ENCODE results near the gene CAVIN1.
"Not testable (repeated sequence)": the region's sequence is repeated elsewhere in the genome, so short reads cannot be mapped to it uniquely, and the experiment has no call there.

The CAVIN1 gene

DNA sequence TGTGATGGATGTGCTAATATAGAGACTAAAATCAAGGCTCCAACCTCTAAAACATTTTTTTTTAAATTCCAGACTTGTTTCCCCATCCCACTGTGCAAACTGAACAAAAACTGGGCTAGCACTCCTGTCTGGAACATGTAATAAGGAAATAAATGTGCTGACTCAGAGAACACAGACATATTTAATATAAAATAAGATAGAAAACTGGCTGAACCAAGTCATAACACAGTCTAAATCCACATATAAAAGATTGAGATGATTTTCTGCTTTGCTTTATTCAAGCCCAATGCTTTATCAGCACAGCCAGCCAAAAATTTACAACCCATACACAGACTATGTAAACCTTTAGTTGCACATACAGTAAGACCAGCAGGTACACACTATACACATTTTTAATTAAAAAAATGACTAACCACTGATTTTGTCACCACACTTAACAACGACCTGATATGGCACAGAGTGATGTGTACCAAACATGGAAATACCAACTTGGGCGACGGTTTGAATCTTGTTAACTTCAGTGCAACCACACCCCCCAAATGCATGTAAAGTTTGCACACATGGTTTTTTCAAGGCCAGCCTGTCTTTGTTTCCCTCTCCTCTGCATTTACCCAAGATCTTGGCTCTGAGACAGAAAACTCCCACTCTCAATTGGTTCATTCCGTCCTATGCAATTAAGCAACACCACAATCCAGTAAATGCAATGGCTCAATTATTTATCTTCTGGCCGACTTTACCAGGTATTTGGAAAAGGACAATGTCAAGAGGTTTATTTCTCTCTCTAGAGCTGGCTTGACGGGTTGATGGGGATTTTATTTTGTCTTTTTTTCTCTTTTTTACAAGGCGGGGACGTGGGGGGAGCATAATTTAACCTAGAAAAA, 36.0 kb downstream of the CAVIN1 start:
- no peaks in the 10 kb centered on the region for H3K36me3 ChIP-seq (ENCODE audit: control insufficient read depth, insufficient read depth, low read length)
- peak overlapping the region; percentile 5 for H3K9ac ChIP-seq (ENCODE audit: low read depth, low read length)
- no peaks in the 10 kb centered on the region for H3K9me3 ChIP-seq (ENCODE audit: control insufficient read depth, insufficient read depth, low read length)
- peaks cover 7% of the 10 kb centered on the region for H3K4me1 ChIP-seq (ENCODE audit: control insufficient read depth, insufficient read depth, low read length)
- no peaks in the 10 kb centered on the region for H3K27me3 ChIP-seq (ENCODE audit: control insufficient read depth, insufficient read depth, low read length)
- peak overlapping the region; percentile 81 for H3K4me3 ChIP-seq (ENCODE audit: low read depth, low read length)

DNA sequence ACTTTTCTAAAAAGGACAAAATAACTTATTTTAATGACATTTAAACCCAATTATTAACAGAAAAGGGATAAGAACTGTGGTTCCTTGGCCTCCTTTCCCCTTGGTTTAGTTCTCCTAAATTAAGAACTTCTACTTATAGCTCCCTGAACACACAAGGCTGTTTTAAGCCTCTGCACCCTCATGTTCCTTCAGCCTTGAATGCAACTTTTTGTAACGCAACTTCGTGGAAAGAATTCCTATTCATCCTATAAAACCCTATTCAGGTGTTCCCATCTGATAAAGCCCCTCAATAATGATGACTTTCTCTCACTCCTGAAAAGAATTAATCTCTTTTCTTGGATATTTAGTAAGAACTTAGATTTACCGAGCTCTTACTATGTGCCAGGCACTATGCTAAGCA, 41.2 kb downstream of the CAVIN1 start:
- Histone ChIP-seq H3K27me3 (ENCODE audit: control insufficient read depth, insufficient read depth, low read length) (no peaks in the 10 kb centered on the region), H3K4me1 (ENCODE audit: control insufficient read depth, insufficient read depth, low read length) (peaks cover 11% of the 10 kb centered on the region), H3K4me3 (ENCODE audit: low read depth, low read length) (no peak overlapping the region), H3K36me3 (ENCODE audit: control insufficient read depth, insufficient read depth, low read length) (no peaks in the 10 kb centered on the region), H3K9ac (ENCODE audit: low read depth, low read length) (no peak overlapping the region), H3K9me3 (ENCODE audit: control insufficient read depth, insufficient read depth, low read length) (no peaks in the 10 kb centered on the region)

- no peaks in the 10 kb centered on the region for H3K9me3 ChIP-seq (ENCODE audit: control insufficient read depth, insufficient read depth, low read length)
- no peak overlapping the region for H3K4me3 ChIP-seq (ENCODE audit: low read depth, low read length)
- peaks cover 10% of the 10 kb centered on the region for H3K4me1 ChIP-seq (ENCODE audit: control insufficient read depth, insufficient read depth, low read length)
- H3K36me3 ChIP-seq (ENCODE audit: control insufficient read depth, insufficient read depth, low read length): no peaks in the 10 kb centered on the region
- no peaks in the 10 kb centered on the region for H3K27me3 ChIP-seq (ENCODE audit: control insufficient read depth, insufficient read depth, low read length)
- no peak overlapping the region for H3K9ac ChIP-seq (ENCODE audit: low read depth, low read length)
Measured at GRCh38 chr17:42380935-42381334, 42.1 kb downstream of the CAVIN1 start.

GRCh38 chr17:42378959-42379594, 44.0 kb downstream of the CAVIN1 start:
- H3K4me1 ChIP-seq (ENCODE audit: control insufficient read depth, insufficient read depth, low read length): peaks cover 17% of the 10 kb centered on the region
- no peaks in the 10 kb centered on the region for H3K27me3 ChIP-seq (ENCODE audit: control insufficient read depth, insufficient read depth, low read length)
- H3K9ac ChIP-seq (ENCODE audit: low read depth, low read length): no peak overlapping the region
- H3K36me3 ChIP-seq (ENCODE audit: control insufficient read depth, insufficient read depth, low read length): no peaks in the 10 kb centered on the region
- no peak overlapping the region for H3K4me3 ChIP-seq (ENCODE audit: low read depth, low read length)
- no peaks in the 10 kb centered on the region for H3K9me3 ChIP-seq (ENCODE audit: control insufficient read depth, insufficient read depth, low read length)

DNA sequence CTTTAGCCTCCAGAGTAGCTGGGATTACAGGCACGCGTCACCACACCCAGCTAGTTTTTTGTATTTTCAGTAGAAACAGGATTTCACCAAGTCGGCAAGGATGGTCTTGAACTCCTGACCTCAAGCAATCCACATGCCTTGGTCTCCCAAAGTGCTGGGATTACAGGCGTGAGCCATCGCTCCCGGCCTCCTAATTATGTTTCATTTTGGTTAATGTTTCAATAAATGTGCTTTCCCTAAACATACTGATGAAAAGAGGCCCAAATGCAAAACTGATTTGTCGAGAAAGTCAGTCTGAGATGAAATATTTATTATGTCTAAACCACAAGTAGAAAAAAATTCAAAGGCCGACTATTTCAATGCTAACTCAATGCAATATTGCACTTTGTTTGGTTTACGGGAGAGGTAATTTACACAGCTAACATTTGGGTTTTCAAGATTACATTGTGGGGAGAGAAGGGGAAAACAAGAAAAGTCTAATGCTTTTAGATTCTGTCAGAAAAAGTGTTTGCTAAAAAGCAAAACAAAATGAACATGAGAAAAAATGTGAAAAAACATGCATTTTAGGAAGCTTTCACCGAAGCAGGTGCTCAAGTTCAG, 44.6 kb downstream of the CAVIN1 start:
- H3K9me3 ChIP-seq (ENCODE audit: control insufficient read depth, insufficient read depth, low read length): no peaks in the 10 kb centered on the region
- H3K4me1 ChIP-seq (ENCODE audit: control insufficient read depth, insufficient read depth, low read length): peaks cover 17% of the 10 kb centered on the region
- no peaks in the 10 kb centered on the region for H3K36me3 ChIP-seq (ENCODE audit: control insufficient read depth, insufficient read depth, low read length)
- H3K4me3 ChIP-seq (ENCODE audit: low read depth, low read length): no peak overlapping the region
- no peak overlapping the region for H3K9ac ChIP-seq (ENCODE audit: low read depth, low read length)
- H3K27me3 ChIP-seq (ENCODE audit: control insufficient read depth, insufficient read depth, low read length): no peaks in the 10 kb centered on the region

DNA sequence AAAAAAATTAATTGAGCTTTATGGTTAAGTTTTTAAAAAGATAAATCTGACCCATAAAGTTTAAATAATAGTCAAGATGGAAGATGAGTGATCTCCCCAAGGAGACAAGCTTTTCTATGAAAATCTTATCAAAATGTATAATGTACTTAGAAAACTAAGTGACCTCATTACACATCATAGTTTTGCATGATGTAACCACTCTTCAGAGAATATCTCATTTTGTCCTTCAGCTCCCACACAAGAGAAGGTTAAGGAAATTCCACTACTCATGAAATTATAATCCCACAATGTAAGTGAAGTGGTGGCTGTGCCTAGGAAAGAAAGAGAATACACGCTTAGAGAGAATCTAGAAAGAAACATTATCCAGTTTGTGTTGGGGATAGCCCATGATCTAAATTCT, 49.2 kb downstream of the CAVIN1 start:
- no peaks in the 10 kb centered on the region for H3K9me3 ChIP-seq (ENCODE audit: control insufficient read depth, insufficient read depth, low read length)
- H3K9ac ChIP-seq (ENCODE audit: low read depth, low read length): no peak overlapping the region
- H3K27me3 ChIP-seq (ENCODE audit: control insufficient read depth, insufficient read depth, low read length): no peaks in the 10 kb centered on the region
- no peak overlapping the region for H3K4me3 ChIP-seq (ENCODE audit: low read depth, low read length)
- H3K4me1 ChIP-seq (ENCODE audit: control insufficient read depth, insufficient read depth, low read length): peaks cover 12% of the 10 kb centered on the region
- no peaks in the 10 kb centered on the region for H3K36me3 ChIP-seq (ENCODE audit: control insufficient read depth, insufficient read depth, low read length)

- H3K4me1 ChIP-seq (ENCODE audit: control insufficient read depth, insufficient read depth, low read length): peaks cover 16% of the 10 kb centered on the region
- no peaks in the 10 kb centered on the region for H3K36me3 ChIP-seq (ENCODE audit: control insufficient read depth, insufficient read depth, low read length)
Measured at GRCh38 chr17:42372142-42372541, 50.9 kb downstream of the CAVIN1 start.

GRCh38 chr17:42368797-42369561, 54.1 kb downstream of the CAVIN1 start:
- not testable (repeated sequence) for H3K4me3 ChIP-seq (ENCODE audit: low read depth, low read length); H3K9ac ChIP-seq (ENCODE audit: low read depth, low read length); H3K9me3 ChIP-seq (ENCODE audit: control insufficient read depth, insufficient read depth, low read length); H3K27me3 ChIP-seq (ENCODE audit: control insufficient read depth, insufficient read depth, low read length); H3K36me3 ChIP-seq (ENCODE audit: control insufficient read depth, insufficient read depth, low read length)
- H3K4me1 ChIP-seq (ENCODE audit: control insufficient read depth, insufficient read depth, low read length): peaks cover 13% of the 10 kb centered on the region

More at GRCh38 chr17:42372142-42372541, 50.9 kb downstream of the CAVIN1 start:
- H3K9me3 ChIP-seq (ENCODE audit: control insufficient read depth, insufficient read depth, low read length): no peaks in the 10 kb centered on the region
- H3K27me3 ChIP-seq (ENCODE audit: control insufficient read depth, insufficient read depth, low read length): no peaks in the 10 kb centered on the region
- H3K9ac ChIP-seq (ENCODE audit: low read depth, low read length): no peak overlapping the region
- H3K4me3 ChIP-seq (ENCODE audit: low read depth, low read length): no peak overlapping the region

- peaks cover 13% of the 10 kb centered on the region for H3K4me1 ChIP-seq (ENCODE audit: control insufficient read depth, insufficient read depth, low read length)
- not testable (repeated sequence) for H3K9ac ChIP-seq (ENCODE audit: low read depth, low read length); H3K4me3 ChIP-seq (ENCODE audit: low read depth, low read length); H3K27me3 ChIP-seq (ENCODE audit: control insufficient read depth, insufficient read depth, low read length); H3K9me3 ChIP-seq (ENCODE audit: control insufficient read depth, insufficient read depth, low read length); H3K36me3 ChIP-seq (ENCODE audit: control insufficient read depth, insufficient read depth, low read length)
Measured at GRCh38 chr17:42368310-42368709, 54.7 kb downstream of the CAVIN1 start.

- H3K4me1 ChIP-seq (ENCODE audit: control insufficient read depth, insufficient read depth, low read length): peaks cover 21% of the 10 kb centered on the region
- not testable (repeated sequence) for H3K27me3 ChIP-seq (ENCODE audit: control insufficient read depth, insufficient read depth, low read length); H3K9ac ChIP-seq (ENCODE audit: low read depth, low read length); H3K36me3 ChIP-seq (ENCODE audit: control insufficient read depth, insufficient read depth, low read length); H3K4me3 ChIP-seq (ENCODE audit: low read depth, low read length); H3K9me3 ChIP-seq (ENCODE audit: control insufficient read depth, insufficient read depth, low read length)
Measured at GRCh38 chr17:42366176-42367023, 56.7 kb downstream of the CAVIN1 start.

DNA sequence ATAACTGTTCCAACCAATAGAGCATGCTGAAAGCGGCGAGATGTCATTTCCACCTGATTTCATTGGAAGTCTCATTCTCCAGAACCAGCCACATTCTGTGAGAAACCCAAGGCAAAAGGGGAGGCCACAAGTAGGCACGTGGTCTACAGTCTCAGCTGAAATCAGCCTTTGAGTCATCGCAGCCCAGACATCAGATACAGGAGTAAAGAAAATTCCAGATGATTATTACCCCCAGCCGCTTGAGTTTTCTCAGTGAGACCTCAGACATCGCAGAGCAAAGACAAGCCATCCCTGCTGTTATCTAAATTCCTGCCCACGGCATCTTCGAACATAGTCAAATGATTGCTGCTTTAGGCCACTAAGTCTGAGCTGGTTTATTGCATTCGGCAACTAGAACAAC, 57.9 kb downstream of the CAVIN1 start:
- H3K36me3 ChIP-seq (ENCODE audit: control insufficient read depth, insufficient read depth, low read length): no peaks in the 10 kb centered on the region
- H3K9ac ChIP-seq (ENCODE audit: low read depth, low read length): no peak overlapping the region
- H3K4me3 ChIP-seq (ENCODE audit: low read depth, low read length): no peak overlapping the region
- no peaks in the 10 kb centered on the region for H3K27me3 ChIP-seq (ENCODE audit: control insufficient read depth, insufficient read depth, low read length)
- H3K9me3 ChIP-seq (ENCODE audit: control insufficient read depth, insufficient read depth, low read length): no peaks in the 10 kb centered on the region
- H3K4me1 ChIP-seq (ENCODE audit: control insufficient read depth, insufficient read depth, low read length): peaks cover 25% of the 10 kb centered on the region
